HEK293T (cell line): Measurements from ENCODE around the gene MICALL2.

Experiments used
- ARNT ChIP-seq: fragments of 450-650 bp; IDR thresholded peaks from 2 replicates; pipeline ENCODE4 v1.6.1; 2017; ENCODE audit warnings: mild to moderate bottlenecking
- PKNOX1 ChIP-seq: fragments of 450-650 bp; IDR thresholded peaks from 2 replicates; pipeline ENCODE4 v1.6.1; 2016
- SP1 ChIP-seq: fragments of 450-650 bp; IDR thresholded peaks from 2 replicates; pipeline ENCODE4 v1.6.1; 2017

GRCh38 chr7:1423264-1423811 lies 35.9 kb downstream of the MICALL2 start:
- TF ChIP-seq PKNOX1 (no peak), ARNT (no peak), SP1 (no peak)
